Mammary epithelial cell (primary cell): Measurements from ENCODE around the gene RFX3.

ENCODE experiments used
- EZH2 ChIP-seq: IDR thresholded peaks from 2 replicates; pipeline ENCODE4 v1.6.1; 2012; ENCODE audit warnings: low read length, inconsistent platforms, borderline replicate concordance
- TF ChIP-seq, protein P1 (sequence below), 2 donors: IDR thresholded peaks in 1 of 2; conservative IDR thresholded peaks in 1 of 2; 2 replicates each; pipeline ENCODE4 v1.5.1; 2011 to 2012; ENCODE audit warnings: inconsistent platforms in 2 of 2, low read length in 2 of 2, mild to moderate bottlenecking in 2 of 2, control low read depth in 1 of 2, low read depth in 1 of 2; ENCODE audit not compliant: insufficient read depth in 1 of 2; ENCODE audit errors: extremely low read depth in 1 of 2

GRCh38 chr9:3497401-3497800, 28.4 kb downstream of the RFX3 start:
- TF ChIP-seq, protein P1, sequence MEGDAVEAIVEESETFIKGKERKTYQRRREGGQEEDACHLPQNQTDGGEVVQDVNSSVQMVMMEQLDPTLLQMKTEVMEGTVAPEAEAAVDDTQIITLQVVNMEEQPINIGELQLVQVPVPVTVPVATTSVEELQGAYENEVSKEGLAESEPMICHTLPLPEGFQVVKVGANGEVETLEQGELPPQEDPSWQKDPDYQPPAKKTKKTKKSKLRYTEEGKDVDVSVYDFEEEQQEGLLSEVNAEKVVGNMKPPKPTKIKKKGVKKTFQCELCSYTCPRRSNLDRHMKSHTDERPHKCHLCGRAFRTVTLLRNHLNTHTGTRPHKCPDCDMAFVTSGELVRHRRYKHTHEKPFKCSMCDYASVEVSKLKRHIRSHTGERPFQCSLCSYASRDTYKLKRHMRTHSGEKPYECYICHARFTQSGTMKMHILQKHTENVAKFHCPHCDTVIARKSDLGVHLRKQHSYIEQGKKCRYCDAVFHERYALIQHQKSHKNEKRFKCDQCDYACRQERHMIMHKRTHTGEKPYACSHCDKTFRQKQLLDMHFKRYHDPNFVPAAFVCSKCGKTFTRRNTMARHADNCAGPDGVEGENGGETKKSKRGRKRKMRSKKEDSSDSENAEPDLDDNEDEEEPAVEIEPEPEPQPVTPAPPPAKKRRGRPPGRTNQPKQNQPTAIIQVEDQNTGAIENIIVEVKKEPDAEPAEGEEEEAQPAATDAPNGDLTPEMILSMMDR (conservative IDR thresholded peaks at IDR 0.05 in 1 of 2, IDR thresholded peaks at IDR 0.05 in 1 of 2; ENCODE audit: extremely low read depth in 1 of 2, insufficient read depth in 1 of 2, low read depth in 1 of 2, low read length in 2 of 2) = no peak
- no peak for TF ChIP-seq EZH2
